Gastrocnemius medialis (tissue), 4 donors: Measurements from ENCODE around the gene MSH3. TPM values are rescaled to one million over a fixed set of nuclear protein-coding genes. Genes with fewer than 3 reads are reported as not detected.
"Not testable (repeated sequence)": the region's sequence is repeated elsewhere in the genome, so short reads cannot be mapped to it uniquely, and the experiment has no call there.

Experiments
- ATAC-seq, 2 donors: fragments of 150-250 bp; one replicate each; pipeline ENCODE4 v1.9.1; 2016
- DNase-seq, 2 donors: peaks; one replicate each; pipeline ENCODE4 v3.0.0-alpha.2; 2019
- H3K27ac ChIP-seq, 4 donors: fragments of 200-600 bp; sonication (generic); 1 replicate in 1 of 4; 2 replicates in 3 of 4; pipeline ENCODE4 v1.5.1; 2016 to 2018; ENCODE audit warnings: mild to moderate bottlenecking in 2 of 4, moderate library complexity in 1 of 4
- H3K27me3 ChIP-seq, 3 donors: fragments of 200-600 bp; sonication (generic) in 2 of 3; 1 replicate in 1 of 3; 2 replicates in 2 of 3; pipeline versions ENCODE4 v1.5.1 to v1.6.0; 2016 to 2019; ENCODE audit warnings: mild to moderate bottlenecking in 1 of 3, moderate library complexity in 1 of 3
- H3K36me3 ChIP-seq, 2 donors: fragments of 200-600 bp; sonication (generic) in 1 of 2; one replicate each; pipeline ENCODE4 v1.5.1; 2017 to 2018
- H3K4me1 ChIP-seq, 2 donors: fragments of 200-600 bp; sonication (generic) in 1 of 2; one replicate each; pipeline ENCODE4 v1.5.1; 2016 to 2017; ENCODE audit warnings: mild to moderate bottlenecking in 2 of 2
- H3K4me3 ChIP-seq, 4 donors: fragments of 200-600 bp; sonication (generic) in 3 of 4; 1 replicate in 1 of 4; 2 replicates in 3 of 4; pipeline ENCODE4 v1.5.1; 2016 to 2019; ENCODE audit warnings: mild to moderate bottlenecking in 2 of 4
- H3K9me3 ChIP-seq, 3 donors: fragments of 200-600 bp; sonication (generic) in 2 of 3; 1 replicate in 1 of 3; 2 replicates in 2 of 3; pipeline ENCODE4 v1.5.1; 2016 to 2019
- POLR2A ChIP-seq, 2 donors: fragments of 450-650 bp; IDR thresholded peaks; one replicate each; pipeline ENCODE4 v1.6.1; 2017; ENCODE audit warnings: antibody characterized with exemption in 2 of 2, mild to moderate bottlenecking in 2 of 2, moderate library complexity in 2 of 2
- in situ Hi-C, 4 donors: fragments of 200-750 bp; cut with MboI; loops; one replicate each; pipeline versions ENCODE4 v1.15.0 to v1.8.0; 2017; ENCODE audit warnings: low sequenced_read_pairs in 4 of 4
- intact Hi-C: fragments of 100-400 bp; cut with DNase I; formaldehyde crosslinking; loops from one replicate; pipeline ENCODE4 v1.15.1; 2023; ENCODE audit warnings: low total_unique reads
- total RNA-seq, 4 donors: library from RNA; depleted of rRNA; stranded (reverse); fragments of >200 nt; gene quantifications; one replicate each; pipeline versions ENCODE4 v1.1.0 to v1.2.3, GENCODE V29; 2016
- TF ChIP-seq, protein P1 (sequence below), 5 experiments: fragments of 450-650 bp in 3 of 5; fragments of 200-600 bp in 2 of 5; sonication (generic) in 2 of 5; IDR thresholded peaks in 4 of 5; conservative IDR thresholded peaks in 1 of 5; 1 replicate in 4 of 5; 2 replicates in 1 of 5; pipeline ENCODE4 v1.5.1; 2016 to 2019; ENCODE audit warnings: antibody characterized with exemption in 5 of 5, mild to moderate bottlenecking in 3 of 5, moderate library complexity in 3 of 5

MSH3 gene
- total RNA-seq, 4 donors from 2014 or later = 5.8 to 10.4 (median 7.2) TPM

DNA sequence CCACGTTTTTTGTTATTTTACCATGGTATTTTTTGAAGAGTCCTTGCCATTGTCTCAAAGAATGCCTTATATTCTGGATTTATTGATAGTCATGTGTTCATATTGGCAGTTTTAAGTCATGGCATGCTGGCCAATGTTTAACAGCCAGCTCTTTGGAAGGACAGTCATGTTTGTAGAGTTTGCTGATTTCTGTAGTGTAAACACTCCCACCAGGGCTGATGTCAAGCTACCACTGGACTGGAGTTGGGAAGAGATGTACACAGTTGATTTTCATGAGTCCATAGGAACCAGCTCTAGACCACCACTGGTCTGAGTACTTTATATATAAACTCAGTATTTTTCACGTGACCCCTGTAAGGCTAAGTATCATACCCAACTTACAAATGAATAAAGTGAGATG lies 125.6 kb downstream of the MSH3 start:
- Histone ChIP-seq H3K27ac (no peak overlapping the region), H3K9me3 (no peaks in the 10 kb centered on the region), H3K36me3 (no peaks in the 10 kb centered on the region), H3K4me1 (no peaks in the 10 kb centered on the region), H3K4me3 (no peak overlapping the region), H3K27me3 (no peaks in the 10 kb centered on the region)
- ATAC-seq = no peak
- no peak for TF ChIP-seq POLR2A (IDR thresholded peaks at IDR 0.05)
- TF ChIP-seq, protein P1, sequence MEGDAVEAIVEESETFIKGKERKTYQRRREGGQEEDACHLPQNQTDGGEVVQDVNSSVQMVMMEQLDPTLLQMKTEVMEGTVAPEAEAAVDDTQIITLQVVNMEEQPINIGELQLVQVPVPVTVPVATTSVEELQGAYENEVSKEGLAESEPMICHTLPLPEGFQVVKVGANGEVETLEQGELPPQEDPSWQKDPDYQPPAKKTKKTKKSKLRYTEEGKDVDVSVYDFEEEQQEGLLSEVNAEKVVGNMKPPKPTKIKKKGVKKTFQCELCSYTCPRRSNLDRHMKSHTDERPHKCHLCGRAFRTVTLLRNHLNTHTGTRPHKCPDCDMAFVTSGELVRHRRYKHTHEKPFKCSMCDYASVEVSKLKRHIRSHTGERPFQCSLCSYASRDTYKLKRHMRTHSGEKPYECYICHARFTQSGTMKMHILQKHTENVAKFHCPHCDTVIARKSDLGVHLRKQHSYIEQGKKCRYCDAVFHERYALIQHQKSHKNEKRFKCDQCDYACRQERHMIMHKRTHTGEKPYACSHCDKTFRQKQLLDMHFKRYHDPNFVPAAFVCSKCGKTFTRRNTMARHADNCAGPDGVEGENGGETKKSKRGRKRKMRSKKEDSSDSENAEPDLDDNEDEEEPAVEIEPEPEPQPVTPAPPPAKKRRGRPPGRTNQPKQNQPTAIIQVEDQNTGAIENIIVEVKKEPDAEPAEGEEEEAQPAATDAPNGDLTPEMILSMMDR (IDR thresholded peaks at IDR 0.05 in 4 of 5, conservative IDR thresholded peaks at IDR 0.05 in 1 of 5) = no peak
- intact Hi-C loops = no loop called here
- in situ Hi-C loops = no loop called here
- DNase-seq = no peak

DNA sequence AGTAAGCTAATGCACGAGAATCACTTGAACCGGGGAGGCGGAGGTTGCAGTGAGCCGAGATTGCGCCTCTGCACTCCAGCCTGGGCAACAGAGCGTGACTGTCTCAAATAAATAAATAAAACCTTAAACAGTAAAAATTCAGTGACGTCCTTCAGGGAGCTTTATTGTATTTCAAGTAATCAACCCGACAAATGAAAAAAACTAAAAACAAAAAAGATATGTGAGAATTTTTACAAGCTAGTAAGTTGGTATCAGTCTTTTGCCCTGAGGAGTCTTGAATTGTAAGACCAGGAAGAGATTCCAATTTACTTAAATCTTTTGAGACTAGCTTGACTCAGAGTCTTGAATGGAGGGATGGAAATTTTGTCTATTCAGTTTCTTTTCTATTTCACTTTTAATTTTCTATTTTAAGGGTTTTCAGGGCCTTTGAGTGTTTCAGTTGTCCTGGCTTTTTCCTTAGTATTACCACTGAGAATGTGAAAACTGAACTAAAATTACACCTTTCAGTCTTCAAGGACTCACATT lies 126.4 kb downstream of the MSH3 start:
- TF ChIP-seq, protein P1 (IDR thresholded peaks at IDR 0.05 in 4 of 5, conservative IDR thresholded peaks at IDR 0.05 in 1 of 5) = no peak
- no peak for TF ChIP-seq POLR2A (IDR thresholded peaks at IDR 0.05)
- in situ Hi-C loops = no loop called here
- Histone ChIP-seq H3K36me3 (no peaks in the 10 kb centered on the region), H3K27me3 (no peaks in the 10 kb centered on the region), H3K4me3 (no peak overlapping the region), H3K27ac (no peak overlapping the region), H3K4me1 (no peaks in the 10 kb centered on the region), H3K9me3 (no peaks in the 10 kb centered on the region)
- DNase-seq = no peak
- intact Hi-C loops = no loop called here
- ATAC-seq = no peak

DNA sequence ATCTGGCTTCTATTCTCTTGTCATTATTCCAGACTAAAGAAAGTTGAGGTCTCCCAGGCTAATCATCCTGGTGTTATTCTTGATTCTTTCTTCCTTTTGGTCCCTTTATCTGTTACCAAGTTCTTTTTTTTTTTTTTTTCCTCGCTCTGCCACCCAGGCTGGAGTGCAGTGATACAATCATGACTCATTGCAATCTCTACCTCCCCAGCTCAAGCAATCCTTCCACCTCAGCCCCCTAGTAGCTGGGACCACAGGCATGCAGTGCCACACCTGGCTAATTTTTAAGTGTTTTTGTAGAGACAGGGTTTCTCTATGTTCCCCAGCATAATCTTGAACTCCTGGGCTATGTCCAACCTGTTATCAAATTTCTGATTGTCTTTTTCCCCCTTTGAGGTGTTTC lies 126.9 kb downstream of the MSH3 start:
- Histone ChIP-seq H3K4me1 (no peaks in the 10 kb centered on the region), H3K27me3 (no peaks in the 10 kb centered on the region), H3K4me3 (no peak overlapping the region), H3K27ac (no peak overlapping the region), H3K9me3 (no peaks in the 10 kb centered on the region), H3K36me3 (no peaks in the 10 kb centered on the region)
- intact Hi-C loops (no loop called here), in situ Hi-C loops (no loop called here)
- no peak for TF ChIP-seq POLR2A (IDR thresholded peaks at IDR 0.05)
- TF ChIP-seq, protein P1 (IDR thresholded peaks at IDR 0.05 in 4 of 5, conservative IDR thresholded peaks at IDR 0.05 in 1 of 5) = no peak
- ATAC-seq (no peak), DNase-seq (no peak)

DNA sequence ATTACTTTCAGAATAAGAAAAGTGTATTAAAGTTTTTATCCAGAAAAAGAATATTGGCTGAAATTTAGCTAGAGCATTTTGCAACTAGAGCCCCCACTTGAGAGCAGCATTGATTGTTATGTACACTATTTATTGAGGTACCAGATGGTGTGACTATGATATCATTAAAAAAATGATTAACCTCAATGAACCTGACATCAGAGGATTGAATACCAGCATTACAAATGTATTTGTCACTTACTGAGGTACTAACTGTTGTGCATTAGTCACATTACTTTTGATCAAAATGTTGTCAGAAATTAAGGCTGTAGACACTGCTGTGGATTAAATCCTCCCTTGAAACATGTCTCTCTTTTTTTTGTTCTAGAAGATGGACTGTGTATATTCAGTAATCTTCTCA lies 128.2 kb downstream of the MSH3 start:
- Histone ChIP-seq H3K36me3 (no peaks in the 10 kb centered on the region), H3K27me3 (no peaks in the 10 kb centered on the region), H3K9me3 (no peaks in the 10 kb centered on the region), H3K4me1 (no peaks in the 10 kb centered on the region), H3K27ac (no peak overlapping the region), H3K4me3 (no peak overlapping the region)
- ATAC-seq (no peak), DNase-seq (no peak)
- in situ Hi-C loops = no loop called here
- intact Hi-C loops = no loop called here
- no peak for TF ChIP-seq POLR2A (IDR thresholded peaks at IDR 0.05)
- TF ChIP-seq, protein P1 (IDR thresholded peaks at IDR 0.05 in 4 of 5, conservative IDR thresholded peaks at IDR 0.05 in 1 of 5) = no peak

DNA sequence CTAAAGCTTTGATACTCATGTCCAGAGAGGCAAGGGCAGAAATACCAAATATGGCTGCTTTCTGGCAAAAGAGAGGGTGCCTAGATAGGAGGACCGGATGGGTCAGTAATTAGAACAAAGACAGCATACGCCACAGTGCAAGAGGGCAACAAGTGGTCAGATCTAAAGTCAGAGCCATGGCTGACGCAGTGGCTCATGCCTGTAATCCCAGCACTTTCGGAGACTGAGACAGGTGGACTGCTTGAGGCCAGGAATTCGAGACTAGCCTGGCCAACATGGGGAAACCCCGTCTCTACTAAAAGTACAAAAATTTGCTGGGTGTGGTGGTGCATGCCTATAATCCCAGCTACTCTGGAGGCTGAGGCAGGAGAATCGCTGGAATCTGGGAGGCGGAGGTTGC lies 129.3 kb downstream of the MSH3 start:
- ATAC-seq, H3K4me1 ChIP-seq, H3K27me3 ChIP-seq, H3K36me3 ChIP-seq, H3K27ac ChIP-seq, in situ Hi-C loops, intact Hi-C loops, H3K4me3 ChIP-seq, DNase-seq, H3K9me3 ChIP-seq: not testable (repeated sequence)
